ENCODE results near the gene PRAMEF10. TPM values are rescaled to one million over a fixed set of nuclear protein-coding genes. Genes with fewer than 3 reads are reported as not detected.
"Not testable (repeated sequence)": the region's sequence is repeated elsewhere in the genome, so short reads cannot be mapped to it uniquely, and the experiment has no call there.

Gene PRAMEF10
- total RNA-seq, 4 donors from 2014 or later: not detected

DNA sequence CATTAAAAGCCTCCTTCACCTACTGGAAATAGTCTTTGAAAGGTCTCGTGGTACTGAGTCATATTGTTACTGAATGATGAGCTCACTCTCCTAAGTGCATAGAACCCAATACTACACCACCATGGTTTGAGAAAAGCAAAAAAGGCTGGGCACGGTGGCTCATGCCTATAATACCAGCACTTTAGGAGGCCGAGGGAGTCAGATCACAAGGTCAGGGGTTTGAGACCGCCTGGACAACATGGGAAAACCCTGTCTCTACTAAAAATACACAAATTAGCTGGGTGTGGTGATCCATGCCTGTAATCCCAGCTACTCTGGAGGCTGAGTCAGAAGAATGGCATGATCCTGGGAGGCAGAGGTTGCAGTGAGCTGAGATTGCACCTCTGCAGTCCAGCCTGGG, 46.3 kb downstream of the PRAMEF10 start:
- DNase-seq: no peak
- no peak overlapping the region for H3K4me3 ChIP-seq
- no peak overlapping the region for H3K27ac ChIP-seq
- H3K9me3 ChIP-seq: no peaks in the 10 kb centered on the region
- 51% methylated on average over 4 of the region's 4 CpGs; no CpG with 5 or more reads in 1 of the 2 donors for WGBS, 2 donors
- intact Hi-C loops (cut with DNase I): no loop called here
- H3K27me3 ChIP-seq: peaks cover 0 to 11% (median 0%) of the 10 kb centered on the region in 4 donors
- H3K4me1 ChIP-seq: no peaks in the 10 kb centered on the region
- H3K36me3 ChIP-seq: no peaks in the 10 kb centered on the region
- TF ChIP-seq POLR2A (IDR thresholded peaks at IDR 0.05) (no peak), CTCF (IDR thresholded peaks at IDR 0.05) (no peak)

- WGBS, 2 donors: 87 to 91% methylated on average over 2 to 7 of the region's 7 CpGs
- H3K4me1 ChIP-seq; H3K9me3 ChIP-seq; intact Hi-C loops (cut with DNase I); H3K36me3 ChIP-seq; DNase-seq; H3K27ac ChIP-seq; H3K4me3 ChIP-seq: not testable (repeated sequence)
- peaks cover 0 to 11% (median 0%) of the 10 kb centered on the region in 4 donors for H3K27me3 ChIP-seq
Measured at GRCh38 chr1:12848620-12849019, 49.5 kb downstream of the PRAMEF10 start, which contains the start of gene HNRNPCL1. HNRNPCL1 (minus strand) TSS chr1:12848720; CDS start chr1:12848289, 431 bp downstream.

Small RNAs within 50 kb of the gene (small RNA-seq; reads per million reads assigned to genes)
- gene RNU6-1072P: 0 reads per million in 4 donors

Other genes starting within 250 kb of the PRAMEF10 start
- not detected for gene AADACL3, start 182.2 kb downstream of the PRAMEF10 start, total RNA-seq
- gene CFAP107, start 152.1 kb downstream of the PRAMEF10 start, total RNA-seq: not detected
- not detected for gene PRAMEF12, start 124.5 kb downstream of the PRAMEF10 start, total RNA-seq
- gene PRAMEF1, start 106.9 kb downstream of the PRAMEF10 start, total RNA-seq: not detected
- gene PRAMEF11, start 66.9 kb downstream of the PRAMEF10 start, total RNA-seq: not detected
- not detected for gene HNRNPCL1, start 49.5 kb downstream of the PRAMEF10 start, total RNA-seq
- not detected for gene PRAMEF2, start 41.2 kb downstream of the PRAMEF10 start, total RNA-seq
- not detected for gene PRAMEF4, start 12.1 kb downstream of the PRAMEF10 start, total RNA-seq
- gene PRAMEF7, start 18.3 kb upstream of the PRAMEF10 start, total RNA-seq: not detected
- not detected for gene PRAMEF6, start 49.3 kb upstream of the PRAMEF10 start, total RNA-seq
- gene PRAMEF27, start 158.3 kb upstream of the PRAMEF10 start, total RNA-seq: not detected
- gene HNRNPCL3, start 162.5 kb upstream of the PRAMEF10 start, total RNA-seq: not detected
- not detected for gene PRAMEF25, start 172.5 kb upstream of the PRAMEF10 start, total RNA-seq
- gene HNRNPCL2, start 218.6 kb upstream of the PRAMEF10 start, total RNA-seq: not detected

Measured in esophagus squamous epithelium (tissue), 5 donors.